GM12874 (cell line): ENCODE measurements around the gene TSEN2.

Experiments used
- TF ChIP-seq, protein P1 (sequence below): IDR thresholded peaks from 2 replicates; pipeline ENCODE4 v1.5.1; 2011; ENCODE audit warnings: low read depth, mild to moderate bottlenecking, control low read depth, low read length, moderate library complexity; ENCODE audit not compliant: insufficient read depth

Gene TSEN2

DNA sequence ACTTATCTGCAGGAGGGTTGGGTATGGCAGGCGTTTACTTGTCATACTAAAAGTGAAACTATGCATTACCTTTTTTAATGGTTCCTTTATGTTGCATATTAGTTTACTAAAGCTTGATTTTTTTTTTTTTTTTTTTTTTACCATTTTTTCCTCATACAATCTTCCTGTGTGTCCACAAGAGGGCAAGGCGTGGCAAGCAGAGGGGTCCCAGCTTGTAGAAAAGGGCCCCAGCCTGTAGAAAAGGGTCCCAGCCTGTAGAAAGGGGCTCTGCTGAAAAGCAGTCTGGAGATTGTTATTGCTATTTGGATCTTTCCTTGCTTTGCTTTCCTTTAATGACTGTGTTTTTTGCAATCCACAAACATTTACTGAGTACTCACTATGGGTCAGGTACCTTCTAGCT, 94.5 kb downstream of the TSEN2 start:
- TF ChIP-seq, protein P1, sequence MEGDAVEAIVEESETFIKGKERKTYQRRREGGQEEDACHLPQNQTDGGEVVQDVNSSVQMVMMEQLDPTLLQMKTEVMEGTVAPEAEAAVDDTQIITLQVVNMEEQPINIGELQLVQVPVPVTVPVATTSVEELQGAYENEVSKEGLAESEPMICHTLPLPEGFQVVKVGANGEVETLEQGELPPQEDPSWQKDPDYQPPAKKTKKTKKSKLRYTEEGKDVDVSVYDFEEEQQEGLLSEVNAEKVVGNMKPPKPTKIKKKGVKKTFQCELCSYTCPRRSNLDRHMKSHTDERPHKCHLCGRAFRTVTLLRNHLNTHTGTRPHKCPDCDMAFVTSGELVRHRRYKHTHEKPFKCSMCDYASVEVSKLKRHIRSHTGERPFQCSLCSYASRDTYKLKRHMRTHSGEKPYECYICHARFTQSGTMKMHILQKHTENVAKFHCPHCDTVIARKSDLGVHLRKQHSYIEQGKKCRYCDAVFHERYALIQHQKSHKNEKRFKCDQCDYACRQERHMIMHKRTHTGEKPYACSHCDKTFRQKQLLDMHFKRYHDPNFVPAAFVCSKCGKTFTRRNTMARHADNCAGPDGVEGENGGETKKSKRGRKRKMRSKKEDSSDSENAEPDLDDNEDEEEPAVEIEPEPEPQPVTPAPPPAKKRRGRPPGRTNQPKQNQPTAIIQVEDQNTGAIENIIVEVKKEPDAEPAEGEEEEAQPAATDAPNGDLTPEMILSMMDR: no peak

DNA sequence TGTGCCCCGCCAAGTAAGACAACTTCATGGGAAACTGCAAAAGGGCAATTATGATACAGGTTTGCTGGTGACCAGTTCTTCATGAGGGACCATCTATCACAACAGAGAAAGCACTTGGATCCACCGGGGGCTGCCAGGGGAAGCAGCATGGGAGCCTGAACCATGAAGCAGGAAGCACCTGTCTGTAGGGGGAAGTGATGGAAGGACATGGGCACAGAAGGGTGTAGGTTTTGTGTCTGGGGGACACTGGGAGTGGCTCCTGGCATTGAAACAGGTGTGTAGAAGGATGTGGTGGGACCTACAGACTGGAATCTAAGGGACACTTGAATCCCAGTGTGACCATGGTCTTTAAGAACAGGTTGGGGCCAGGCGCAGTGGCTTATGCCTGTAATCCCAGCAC, 95.2 kb downstream of the TSEN2 start:
- TF ChIP-seq, protein P1: no peak

DNA sequence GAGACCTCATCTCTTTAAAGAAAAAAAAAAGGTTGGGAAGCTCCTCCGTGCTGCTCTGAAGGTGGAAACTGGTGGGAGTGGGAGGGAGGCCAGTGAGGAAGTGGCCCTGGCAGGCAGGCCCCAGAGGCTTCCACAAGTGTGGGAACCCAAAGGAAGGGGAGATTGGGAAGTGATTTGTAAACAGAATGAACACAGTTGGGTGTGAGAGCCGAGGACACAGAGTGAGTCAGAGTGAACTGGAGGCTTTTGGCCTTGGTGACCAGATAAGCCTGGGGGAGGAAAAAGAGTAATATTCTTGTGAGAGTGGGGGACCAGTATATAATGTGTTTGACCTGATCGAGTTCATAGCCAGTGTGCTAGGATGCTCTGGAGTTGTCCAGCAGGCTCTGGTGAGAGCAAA, 95.6 kb downstream of the TSEN2 start:
- TF ChIP-seq, protein P1: no peak

DNA sequence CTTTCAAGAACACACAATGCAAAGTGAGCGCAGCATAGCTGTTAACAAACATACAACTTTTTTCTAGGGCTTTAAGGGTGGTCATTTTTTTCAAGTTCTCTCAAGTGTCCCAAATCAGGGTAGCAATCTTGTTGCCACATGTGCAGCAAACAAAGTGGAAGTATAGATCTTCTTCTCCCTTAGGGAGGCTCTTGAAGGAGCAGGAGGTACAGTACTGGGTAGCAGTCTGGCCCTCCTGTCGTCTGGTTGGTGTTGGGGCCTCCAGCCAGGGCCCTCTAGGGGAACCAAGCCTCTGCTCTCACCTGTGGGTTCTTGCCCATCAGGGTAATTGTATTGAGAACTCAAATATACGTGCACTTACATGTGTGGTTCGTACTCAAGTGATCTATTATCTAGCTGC, 98.5 kb downstream of the TSEN2 start:
- TF ChIP-seq, protein P1: no peak
